GM18951 (cell line): ENCODE measurements around the gene CYTH4.
"Not testable (repeated sequence)": the region's sequence is repeated elsewhere in the genome, so short reads cannot be mapped to it uniquely, and the experiment has no call there.

Experiments
- POLR2A ChIP-seq: IDR thresholded peaks from 4 replicates; pipeline ENCODE4 v1.6.1; 2011; ENCODE audit warnings: mild to moderate bottlenecking; ENCODE audit not compliant: insufficient read length, insufficient read depth; ENCODE audit errors: extremely low read depth
- in situ Hi-C: fragments of 300-500 bp; cut with MboI; formaldehyde crosslinking; loops from one replicate; pipeline ENCODE4 v1.12.0; 2022; ENCODE audit warnings: low sequenced_read_pairs, mixed read lengths, inconsistent platforms; ENCODE audit not compliant: unreplicated experiment

CYTH4 gene, protein sequence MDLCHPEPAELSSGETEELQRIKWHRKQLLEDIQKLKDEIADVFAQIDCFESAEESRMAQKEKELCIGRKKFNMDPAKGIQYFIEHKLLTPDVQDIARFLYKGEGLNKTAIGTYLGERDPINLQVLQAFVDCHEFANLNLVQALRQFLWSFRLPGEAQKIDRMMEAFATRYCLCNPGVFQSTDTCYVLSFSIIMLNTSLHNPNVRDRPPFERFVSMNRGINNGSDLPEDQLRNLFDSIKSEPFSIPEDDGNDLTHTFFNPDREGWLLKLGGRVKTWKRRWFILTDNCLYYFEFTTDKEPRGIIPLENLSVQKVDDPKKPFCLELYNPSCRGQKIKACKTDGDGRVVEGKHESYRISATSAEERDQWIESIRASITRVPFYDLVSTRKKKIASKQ

DNA sequence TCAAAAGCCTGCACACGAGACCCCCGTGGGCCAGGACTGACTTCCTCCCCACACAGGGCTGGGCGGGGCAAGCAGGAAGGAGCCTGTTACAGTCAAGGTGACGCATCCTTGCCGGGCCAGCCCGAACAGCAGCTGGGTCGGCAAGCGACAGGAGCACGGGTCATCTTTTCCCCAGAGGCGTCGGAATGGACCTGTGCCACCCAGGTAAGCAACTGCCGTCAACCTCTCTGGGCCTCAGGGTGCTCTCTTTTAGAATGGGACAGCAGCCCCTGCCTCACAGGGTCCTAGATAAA, at the start of gene CYTH4:
TSS of gene CYTH4 (plus strand) at position 124 of the 293 bp plus-strand sequence. CDS start at position 186, 62 bp downstream.
- in situ Hi-C loops, result no loop called here
- TF ChIP-seq POLR2A, result peak; percentile 46

DNA sequence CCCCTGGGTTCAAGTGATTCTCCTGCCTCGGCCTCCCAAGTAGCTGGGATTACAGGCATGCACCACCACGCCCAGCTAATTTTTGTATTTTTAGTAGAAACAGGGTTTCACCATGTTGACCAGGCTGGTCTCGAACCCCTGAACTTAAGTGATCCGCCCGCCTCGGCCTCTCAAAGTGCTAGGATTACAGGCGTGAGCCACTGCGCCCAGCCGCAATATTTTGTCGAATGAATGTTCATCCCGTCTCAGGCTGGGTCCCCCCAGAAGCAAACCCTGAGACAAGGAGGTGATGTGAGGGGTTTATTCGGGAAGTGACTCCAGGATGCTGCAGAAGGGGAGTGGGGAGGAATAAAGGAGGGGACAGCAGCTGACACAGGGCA, 48.9 kb upstream of the CYTH4 start:
- in situ Hi-C loops, result not testable (repeated sequence)

DNA sequence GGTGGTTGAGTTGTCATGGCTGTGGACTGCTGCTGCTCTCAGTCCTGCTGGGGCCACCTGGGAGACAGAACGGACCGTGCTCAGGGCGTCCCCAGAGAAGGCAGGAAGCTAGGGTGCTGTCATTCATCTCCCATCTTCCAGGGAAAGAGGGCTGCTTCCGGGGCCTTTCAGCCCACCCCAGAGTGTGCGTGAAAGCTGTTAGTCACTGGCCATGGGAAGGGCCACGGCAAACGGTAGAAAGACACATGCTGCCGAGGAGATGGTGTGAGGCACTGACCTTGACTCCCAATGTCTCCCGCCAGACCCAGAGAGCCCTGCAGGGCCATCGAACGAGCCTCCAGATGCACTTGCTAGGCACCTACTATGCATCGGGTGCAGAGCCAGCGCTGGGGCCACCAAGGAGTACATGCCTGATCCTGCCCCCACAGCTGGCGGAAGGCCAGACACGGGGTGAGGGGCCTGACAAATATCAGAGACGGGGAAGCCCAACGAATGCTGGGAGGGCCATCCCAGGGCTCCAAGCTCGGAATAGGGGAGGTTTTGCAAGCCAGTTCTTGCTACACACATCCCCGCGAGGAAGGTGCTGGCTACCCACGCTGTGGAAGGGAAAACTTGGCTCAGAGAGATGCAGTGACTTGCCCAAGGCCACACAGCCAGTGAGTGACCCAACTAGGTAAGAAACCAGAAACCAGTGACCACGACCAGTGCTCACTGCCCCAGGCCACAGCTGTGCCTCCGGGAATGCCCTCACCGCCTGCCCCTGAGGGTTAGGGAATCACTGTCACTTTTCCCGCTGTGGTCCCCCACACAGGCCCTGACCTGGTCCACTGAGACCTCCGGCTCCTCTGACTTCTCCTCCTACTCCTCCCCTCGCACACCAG, 48.3 kb upstream of the CYTH4 start:
- in situ Hi-C loops, result no loop called here
- no peak for TF ChIP-seq POLR2A

DNA sequence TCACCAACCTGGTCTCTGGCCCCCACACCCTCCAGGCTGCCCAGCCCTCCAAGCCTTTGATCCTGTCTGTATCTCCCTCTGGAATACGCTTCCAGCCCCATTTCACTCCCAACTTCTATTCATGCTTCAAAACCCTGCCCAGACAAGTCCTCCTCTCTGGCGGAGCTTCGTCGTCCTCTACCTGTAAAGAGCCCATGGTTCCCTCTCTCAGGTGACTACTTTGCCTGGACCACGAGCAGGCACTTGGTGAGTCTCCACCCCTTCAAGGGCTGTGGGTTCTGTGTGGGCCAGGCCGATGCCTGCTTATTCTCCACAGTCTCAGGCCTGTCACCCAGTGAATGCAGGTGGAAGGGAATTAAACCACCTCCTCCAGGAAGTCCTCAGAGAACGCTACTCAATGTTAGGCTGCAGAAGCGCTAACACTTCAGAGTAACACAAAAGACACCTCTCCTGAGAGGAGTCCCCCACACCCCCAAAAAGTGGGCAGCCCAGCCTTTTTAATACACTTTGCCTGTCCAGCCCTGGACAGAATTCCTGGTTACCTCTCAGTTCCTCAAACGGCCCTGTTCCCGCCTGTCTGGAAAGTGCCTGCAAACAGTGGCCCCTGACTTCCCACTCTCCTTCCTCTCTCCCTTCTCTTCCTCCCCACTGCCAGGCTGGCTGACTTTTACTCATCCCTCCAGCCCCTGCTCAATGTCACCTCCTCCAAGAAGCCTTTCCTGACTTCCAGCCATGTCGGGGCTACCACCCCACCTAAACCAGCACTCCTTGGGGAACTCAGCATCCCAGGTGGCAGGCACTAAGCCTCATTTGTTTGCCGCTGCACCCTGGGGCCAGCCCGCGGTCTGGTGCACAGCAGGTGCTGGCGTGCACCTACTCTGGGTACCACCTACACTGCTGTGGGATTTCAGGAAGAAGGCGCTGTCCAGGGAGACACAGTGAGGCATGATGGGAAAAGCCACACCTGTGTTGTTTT, 47.3 kb upstream of the CYTH4 start:
- TF ChIP-seq POLR2A, result peak; percentile 2
- in situ Hi-C loops, result no loop called here

DNA sequence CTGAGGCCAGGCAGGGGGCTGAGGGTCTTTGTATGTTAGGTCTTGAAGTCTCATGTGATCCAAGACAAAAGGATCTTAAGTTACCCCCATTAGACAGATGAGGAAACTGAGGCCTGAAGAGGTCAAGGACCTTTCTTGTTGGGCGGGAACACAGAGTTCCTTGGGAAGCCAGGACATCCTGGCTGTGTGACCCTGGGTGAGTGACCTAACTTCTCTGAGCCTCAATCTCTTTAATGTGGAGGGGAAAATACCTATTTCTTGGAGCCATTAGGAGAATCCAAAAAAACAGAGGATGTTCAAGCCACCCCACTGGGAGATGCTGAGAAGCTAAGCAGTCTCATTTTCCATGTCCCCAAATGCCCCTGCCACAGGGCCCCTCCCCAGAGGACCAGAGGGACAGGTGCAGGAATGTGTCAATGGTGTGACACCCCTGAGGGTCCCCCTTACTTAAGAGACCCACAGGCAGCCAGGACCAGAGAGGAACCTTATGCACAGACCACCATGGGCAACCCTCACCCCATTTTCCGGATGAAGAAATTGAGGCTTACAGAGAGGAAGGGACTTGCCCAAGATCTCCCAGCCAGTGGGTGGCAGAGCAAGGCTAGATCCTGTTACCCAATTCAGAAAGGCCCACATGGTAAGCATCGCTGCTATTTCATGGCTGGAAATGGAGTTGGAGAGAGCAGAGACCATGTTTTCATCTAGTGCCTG, 46.3 kb upstream of the CYTH4 start:
- in situ Hi-C loops, result no loop called here
- TF ChIP-seq POLR2A, result no peak

DNA sequence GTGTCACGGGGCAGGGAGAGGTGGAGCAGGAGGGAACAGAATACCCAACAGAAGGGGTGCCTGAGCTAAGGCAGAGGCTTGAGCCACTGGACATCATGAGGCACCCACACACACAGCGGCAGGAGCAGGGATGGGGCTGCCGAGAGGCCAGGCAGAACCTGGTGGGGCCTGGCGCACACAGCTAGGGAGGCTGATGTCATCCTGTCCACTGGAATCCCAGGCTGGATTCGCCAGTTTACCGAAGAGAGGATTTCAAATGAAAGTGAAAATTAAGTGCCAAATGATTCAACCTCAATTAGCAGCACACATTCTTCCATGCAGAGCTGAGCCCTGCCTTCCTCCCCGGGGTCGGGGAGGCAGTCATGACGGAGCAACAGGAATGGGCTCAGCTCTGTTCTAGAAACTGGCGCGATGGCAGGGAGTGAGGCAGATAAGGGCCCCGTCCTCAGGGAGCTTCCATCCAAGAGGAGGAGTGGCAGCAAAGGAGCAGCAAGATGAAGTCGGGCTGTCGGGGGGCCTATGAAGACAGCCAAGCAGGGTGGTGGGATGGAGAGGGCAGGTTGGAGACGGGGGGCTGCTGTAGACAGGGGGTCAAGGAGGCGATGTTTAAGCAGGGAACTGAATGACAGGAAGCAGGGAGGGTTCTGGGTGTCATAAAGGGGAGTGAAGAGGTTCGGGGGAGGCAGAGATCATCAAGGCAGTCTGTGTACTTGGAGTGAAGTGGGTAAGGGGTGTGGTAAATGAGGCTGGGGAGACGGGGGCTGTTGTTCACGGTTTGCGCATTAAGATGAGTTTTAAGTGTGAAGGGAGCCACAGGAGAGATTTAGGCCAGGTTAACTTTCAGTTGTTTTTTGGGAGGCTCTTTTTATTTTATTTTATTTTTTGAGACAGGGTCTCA, 44.7 kb upstream of the CYTH4 start:
- TF ChIP-seq POLR2A, result peak; percentile 19
- in situ Hi-C loops, result no loop called here

DNA sequence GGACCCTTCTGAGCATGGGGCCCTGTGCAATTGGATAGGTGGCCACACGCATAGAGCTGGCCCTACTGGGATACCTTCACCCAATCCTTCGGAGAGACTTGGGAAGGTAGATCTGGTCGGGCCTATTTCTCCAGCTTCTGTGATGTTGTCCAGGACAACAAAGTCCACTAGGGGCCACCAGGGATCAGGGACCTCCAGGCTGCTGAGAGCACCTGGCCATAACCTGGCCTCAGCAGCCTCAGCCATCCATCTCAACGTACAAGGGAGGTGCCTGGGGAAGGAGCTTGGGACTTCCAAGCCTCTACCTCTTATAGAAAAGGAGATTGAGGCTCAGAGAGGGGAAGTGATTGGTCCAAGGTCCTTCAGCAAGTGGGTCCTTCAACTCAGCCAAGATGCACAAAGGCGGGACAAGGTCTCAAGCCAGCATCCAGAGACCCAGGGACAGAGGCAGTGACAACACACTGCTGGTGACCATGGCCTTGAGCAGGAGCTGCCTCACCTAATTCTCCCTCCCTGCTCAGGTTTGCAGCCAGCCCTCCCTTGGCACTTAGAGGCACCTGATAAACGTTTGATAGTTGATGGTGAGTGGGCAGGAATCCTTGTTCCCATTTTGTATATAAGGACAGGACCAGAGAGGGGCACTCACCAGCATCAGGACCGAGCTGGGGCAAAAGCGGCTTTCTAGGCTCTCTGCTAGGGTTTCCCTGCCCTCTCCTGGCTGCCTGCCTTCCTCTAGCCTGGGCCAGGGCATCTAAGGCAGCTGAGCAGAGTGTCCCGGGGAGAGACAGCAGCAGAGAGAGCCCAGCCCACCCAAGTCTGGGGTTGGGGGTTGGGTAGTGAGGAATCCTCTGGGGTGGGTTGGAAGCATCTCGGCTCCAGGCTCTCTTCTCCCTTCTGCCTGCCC, 42.7 kb upstream of the CYTH4 start:
- no peak for TF ChIP-seq POLR2A
- in situ Hi-C loops, result no loop called here

DNA sequence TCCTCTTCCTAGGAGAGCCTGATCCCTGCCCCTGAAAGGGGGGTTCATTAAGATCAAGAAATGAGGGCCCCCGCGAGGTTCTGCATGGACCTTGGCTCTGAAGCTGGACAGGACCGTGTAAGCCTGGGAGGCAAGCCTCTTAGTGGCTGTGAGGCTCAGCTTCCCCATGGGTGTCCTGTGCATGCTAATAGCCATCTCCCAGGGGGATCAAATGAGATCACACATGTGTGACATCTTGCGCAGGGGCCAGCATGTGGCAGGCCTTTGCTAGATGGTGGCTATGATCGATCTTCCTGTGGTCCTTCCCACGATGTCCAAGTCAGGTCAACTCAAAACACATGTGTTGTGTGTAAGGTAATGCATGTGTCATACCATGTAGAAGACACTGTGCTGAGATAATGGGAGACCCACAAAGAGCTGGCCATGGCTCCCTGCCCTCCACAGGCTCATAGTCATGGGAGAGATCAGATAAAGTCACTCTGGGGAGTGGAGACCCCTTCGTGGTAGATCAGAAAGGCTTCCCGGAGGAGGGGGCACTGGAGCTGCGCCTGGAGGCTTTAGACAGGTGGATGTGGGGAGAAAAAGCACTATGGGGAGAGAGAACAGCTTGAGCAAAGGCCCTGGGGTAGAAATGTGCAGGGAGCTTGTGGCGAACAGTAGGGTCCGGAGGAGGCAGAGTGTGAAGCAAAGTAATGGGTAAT, 41.9 kb upstream of the CYTH4 start:
- in situ Hi-C loops, result no loop called here
- no peak for TF ChIP-seq POLR2A

DNA sequence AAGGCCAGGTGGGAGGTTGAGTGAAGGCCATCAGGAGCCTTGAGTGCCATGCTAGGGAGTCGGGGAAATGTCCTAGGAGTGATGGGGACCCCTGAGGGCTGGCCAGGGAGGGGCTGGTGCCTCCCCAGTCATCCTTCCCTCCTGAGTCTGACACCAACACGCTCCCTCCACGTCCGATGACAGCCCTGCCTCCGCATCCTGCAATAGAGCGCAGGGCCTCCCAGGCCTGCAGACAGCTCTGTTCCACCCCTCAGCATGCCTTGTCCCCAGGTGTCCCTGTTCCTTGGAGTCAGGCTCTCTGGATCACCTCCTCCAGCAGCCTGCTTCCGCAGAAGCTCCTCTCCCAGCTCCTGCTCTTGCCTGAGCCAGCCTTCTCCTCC, 41.4 kb upstream of the CYTH4 start:
- no peak for TF ChIP-seq POLR2A

More for the DNA sequence above, 41.4 kb upstream of the CYTH4 start:
- in situ Hi-C loops, result no loop called here
